A549 (cell line): ENCODE measurements around the gene AQP6.

Experiments
- EHF ChIP-seq: fragments of 250-450 bp; sonication (Bioruptor Pico); IDR thresholded peaks from 2 replicates; pipeline ENCODE4 v1.5.0; 2020; ENCODE audit warnings: mild to moderate bottlenecking
- POLR2A ChIP-seq: IDR thresholded peaks from 2 replicates; pipeline ENCODE4 v1.6.1; 2012; ENCODE audit warnings: mild to moderate bottlenecking, low read length
- RAD21 ChIP-seq, 2 experiments: fragments of >200 bp in 1 of 2; sonication (Bioruptor Twin) in 1 of 2; formaldehyde crosslinking in 1 of 2; IDR thresholded peaks in 1 of 2; conservative IDR thresholded peaks in 1 of 2; 2 replicates in 1 of 2; 3 replicates in 1 of 2; pipeline ENCODE4 v1.6.1; 2012 to 2018; ENCODE audit warnings: inconsistent platforms in 1 of 2
- TF ChIP-seq, protein P1 (sequence below): fragments of >200 bp; sonication (Bioruptor Twin); formaldehyde crosslinking; IDR thresholded peaks from 3 replicates; pipeline ENCODE4 v1.5.1; 2016
- TF ChIP-seq, protein P2 (sequence below): fragments of 450-650 bp; IDR thresholded peaks from 2 replicates; pipeline ENCODE4 v1.6.1; 2014; ENCODE audit warnings: antibody characterized with exemption
- TF ChIP-seq, protein P3 (sequence below): fragments of 150-350 bp; IDR thresholded peaks from 2 replicates; pipeline ENCODE4 v1.6.1; 2014; ENCODE audit warnings: low read depth, mild to moderate bottlenecking, low read length

DNA sequence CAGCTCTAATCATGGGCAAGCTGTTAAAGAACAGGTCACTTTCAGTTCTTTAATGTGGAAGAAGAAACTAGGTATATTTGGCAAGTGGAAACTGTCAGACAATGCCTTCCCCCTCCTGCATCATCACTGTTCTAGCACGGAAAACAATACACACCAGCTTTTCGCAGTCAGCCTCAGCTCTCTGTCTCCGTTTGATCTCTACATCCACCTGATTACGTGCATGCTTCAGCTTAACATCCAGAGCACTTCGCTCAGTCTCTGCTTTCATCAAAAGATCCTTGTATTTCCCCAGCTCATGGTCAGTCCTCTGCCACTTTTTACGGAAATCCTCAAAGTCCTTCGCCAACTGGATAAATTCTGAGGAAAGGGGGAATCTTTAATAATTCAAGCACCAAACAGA, 33.5 kb downstream of the AQP6 start:
- TF ChIP-seq, protein P1, sequence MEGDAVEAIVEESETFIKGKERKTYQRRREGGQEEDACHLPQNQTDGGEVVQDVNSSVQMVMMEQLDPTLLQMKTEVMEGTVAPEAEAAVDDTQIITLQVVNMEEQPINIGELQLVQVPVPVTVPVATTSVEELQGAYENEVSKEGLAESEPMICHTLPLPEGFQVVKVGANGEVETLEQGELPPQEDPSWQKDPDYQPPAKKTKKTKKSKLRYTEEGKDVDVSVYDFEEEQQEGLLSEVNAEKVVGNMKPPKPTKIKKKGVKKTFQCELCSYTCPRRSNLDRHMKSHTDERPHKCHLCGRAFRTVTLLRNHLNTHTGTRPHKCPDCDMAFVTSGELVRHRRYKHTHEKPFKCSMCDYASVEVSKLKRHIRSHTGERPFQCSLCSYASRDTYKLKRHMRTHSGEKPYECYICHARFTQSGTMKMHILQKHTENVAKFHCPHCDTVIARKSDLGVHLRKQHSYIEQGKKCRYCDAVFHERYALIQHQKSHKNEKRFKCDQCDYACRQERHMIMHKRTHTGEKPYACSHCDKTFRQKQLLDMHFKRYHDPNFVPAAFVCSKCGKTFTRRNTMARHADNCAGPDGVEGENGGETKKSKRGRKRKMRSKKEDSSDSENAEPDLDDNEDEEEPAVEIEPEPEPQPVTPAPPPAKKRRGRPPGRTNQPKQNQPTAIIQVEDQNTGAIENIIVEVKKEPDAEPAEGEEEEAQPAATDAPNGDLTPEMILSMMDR = no peak
- TF ChIP-seq EHF (CRISPR knock-in tag) (no peak), POLR2A (no peak), RAD21 (conservative IDR thresholded peaks at IDR 0.05 in 1 of 2, IDR thresholded peaks at IDR 0.05 in 1 of 2) (no peak)
- TF ChIP-seq, protein P2, sequence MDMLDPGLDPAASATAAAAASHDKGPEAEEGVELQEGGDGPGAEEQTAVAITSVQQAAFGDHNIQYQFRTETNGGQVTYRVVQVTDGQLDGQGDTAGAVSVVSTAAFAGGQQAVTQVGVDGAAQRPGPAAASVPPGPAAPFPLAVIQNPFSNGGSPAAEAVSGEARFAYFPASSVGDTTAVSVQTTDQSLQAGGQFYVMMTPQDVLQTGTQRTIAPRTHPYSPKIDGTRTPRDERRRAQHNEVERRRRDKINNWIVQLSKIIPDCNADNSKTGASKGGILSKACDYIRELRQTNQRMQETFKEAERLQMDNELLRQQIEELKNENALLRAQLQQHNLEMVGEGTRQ = no peak
- TF ChIP-seq, protein P3, sequence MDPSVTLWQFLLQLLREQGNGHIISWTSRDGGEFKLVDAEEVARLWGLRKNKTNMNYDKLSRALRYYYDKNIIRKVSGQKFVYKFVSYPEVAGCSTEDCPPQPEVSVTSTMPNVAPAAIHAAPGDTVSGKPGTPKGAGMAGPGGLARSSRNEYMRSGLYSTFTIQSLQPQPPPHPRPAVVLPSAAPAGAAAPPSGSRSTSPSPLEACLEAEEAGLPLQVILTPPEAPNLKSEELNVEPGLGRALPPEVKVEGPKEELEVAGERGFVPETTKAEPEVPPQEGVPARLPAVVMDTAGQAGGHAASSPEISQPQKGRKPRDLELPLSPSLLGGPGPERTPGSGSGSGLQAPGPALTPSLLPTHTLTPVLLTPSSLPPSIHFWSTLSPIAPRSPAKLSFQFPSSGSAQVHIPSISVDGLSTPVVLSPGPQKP = no peak
